GM12878 (cell line): Measurements from ENCODE around the gene NKX2-8. TPM values are rescaled to one million over a fixed set of nuclear protein-coding genes. Genes with fewer than 3 reads are reported as not detected.

ENCODE experiments used
- ATAC-seq: fragments of 200-7000 bp; cut with Tn5 transposase; 3 replicates; pipeline ENCODE4 v1.9.1; 2020; ENCODE audit warnings: mild to moderate bottlenecking, moderate library complexity
- BruUV-seq: library from RNA; stranded (reverse); fragments of 400-500 nt; replicated peaks from 2 replicates; lab custom pipeline; 2021; lab: Mats Ljungman, UMichigan
- CTCF ChIA-PET: fragments of 300-600 bp; sonication (Branson Sonifier 250); formaldehyde crosslinking; extraction: SDS; loops from one replicate; lab custom pipeline; 2021; ENCODE audit warnings: inconsistent platforms; lab: Yijun Ruan, JAX
- POLR2A ChIA-PET: fragments of 350-600 bp; formaldehyde crosslinking; extraction: SDS; loops from one replicate; lab custom pipeline; 2021; ENCODE audit warnings: inconsistent platforms; lab: Charles Lee
- RAD21 ChIA-PET: fragments of 300-600 bp; sonication (Branson Sonifier 250); formaldehyde crosslinking; loops from one replicate; lab custom pipeline; 2023; ENCODE audit warnings: antibody characterized with exemption; ENCODE audit not compliant: unreplicated experiment; lab: Charles Lee
- SMC1A ChIA-PET: fragments of 300-600 bp; sonication (Branson Sonifier 250); formaldehyde crosslinking; loops from one replicate; lab custom pipeline; 2023; ENCODE audit not compliant: unreplicated experiment, uncharacterized antibody; lab: Charles Lee
- DNase-seq: peaks from one replicate; pipeline ENCODE4 v3.0.0-alpha.2; 2011; ENCODE audit warnings: low read depth, low spot score
- FAIRE-seq: peaks from 3 replicates; lab custom pipeline; 2011; peaks lifted over from hg19 to GRCh38; lab: Jason Lieb, UNC
- H2AFZ ChIP-seq: 2 replicates; pipeline ENCODE4 v1.6.0; 2011; ENCODE audit warnings: low read depth, low read length, control low read depth; ENCODE audit not compliant: control insufficient read depth
- H3K27ac ChIP-seq: 2 replicates; pipeline ENCODE4 v1.5.1; 2011; ENCODE audit warnings: control low read depth; ENCODE audit not compliant: control insufficient read depth, insufficient read depth
- H3K27me3 ChIP-seq, 2 experiments: replicated peaks in 1 of 2; 2 replicates each; pipeline versions ENCODE4 v1.6.0 to v1.6.1; 2011; ENCODE audit warnings: low read length in 1 of 2; ENCODE audit not compliant: control insufficient read depth in 2 of 2, insufficient read depth in 2 of 2
- H3K36me3 ChIP-seq, 2 experiments: 2 replicates each; pipeline ENCODE4 v1.5.1; 2011; ENCODE audit warnings: low read length in 1 of 2; ENCODE audit not compliant: control insufficient read depth in 2 of 2, insufficient read depth in 2 of 2
- H3K4me1 ChIP-seq: 2 replicates; pipeline ENCODE4 v1.6.1; 2011; ENCODE audit warnings: mild to moderate bottlenecking, low read length, moderate library complexity, mixed read lengths; ENCODE audit not compliant: control insufficient read depth, insufficient read depth
- H3K4me2 ChIP-seq: 2 replicates; pipeline ENCODE4 v1.6.0; 2011; ENCODE audit warnings: control low read depth; ENCODE audit not compliant: control insufficient read depth, insufficient read depth
- H3K4me3 ChIP-seq: fragments of 200-600 bp; sonication (generic); 2 replicates; pipeline ENCODE4 v1.5.1; 2016
- H3K79me2 ChIP-seq: 2 replicates; pipeline ENCODE4 v1.6.0; 2011; ENCODE audit warnings: low read length; ENCODE audit not compliant: control insufficient read depth, insufficient read depth
- H3K9ac ChIP-seq: 2 replicates; pipeline ENCODE4 v1.8.0; 2011; ENCODE audit warnings: low read length, control low read depth, mixed read lengths; ENCODE audit not compliant: control insufficient read depth, insufficient read depth
- H3K9me3 ChIP-seq: replicated peaks from 3 replicates; pipeline ENCODE4 v1.5.1; 2011; ENCODE audit warnings: mild to moderate bottlenecking, low read length; ENCODE audit not compliant: control insufficient read depth, insufficient read depth
- H4K20me1 ChIP-seq: 2 replicates; pipeline ENCODE4 v1.6.0; 2011; ENCODE audit not compliant: control insufficient read depth, insufficient read depth
- CBX5 ChIP-seq: sonication (generic); IDR thresholded peaks from 2 replicates; pipeline ENCODE4 v1.6.1; 2016; ENCODE audit warnings: low read depth, moderate library complexity, mild to moderate bottlenecking, inconsistent platforms
- CEBPB ChIP-seq, 2 experiments: fragments of 150-350 bp in 1 of 2; IDR thresholded peaks; 2 replicates each; pipeline ENCODE4 v1.6.1; 2012 to 2014; ENCODE audit warnings: low read depth in 2 of 2, low read length in 2 of 2, borderline replicate concordance in 1 of 2, inconsistent platforms in 1 of 2
- EED ChIP-seq: sonication (generic); IDR thresholded peaks from 2 replicates; pipeline ENCODE4 v1.6.1; 2016; ENCODE audit warnings: antibody characterized with exemption, low read depth
- GABPA ChIP-seq: IDR thresholded peaks from 2 replicates; pipeline ENCODE4 v1.6.1; 2014; ENCODE audit warnings: antibody characterized with exemption, low read depth, mild to moderate bottlenecking, inconsistent platforms
- MXI1 ChIP-seq: fragments of 150-350 bp; IDR thresholded peaks from 2 replicates; pipeline ENCODE4 v1.6.1; 2011; ENCODE audit warnings: low read depth, mild to moderate bottlenecking, inconsistent platforms, low read length, improper control_type of control experiment
- NBN ChIP-seq: fragments of 450-650 bp; IDR thresholded peaks from 2 replicates; pipeline ENCODE4 v1.6.1; 2016
- PML ChIP-seq: IDR thresholded peaks from 2 replicates; pipeline ENCODE4 v1.6.1; 2012; ENCODE audit warnings: low read length, inconsistent platforms
- RB1 ChIP-seq: fragments of 450-650 bp; formaldehyde crosslinking; IDR thresholded peaks from 2 replicates; pipeline ENCODE4 v1.6.1; 2017; ENCODE audit warnings: mild to moderate bottlenecking, borderline replicate concordance
- RFX5 ChIP-seq: IDR thresholded peaks from 2 replicates; pipeline ENCODE4 v1.6.1; 2011; ENCODE audit warnings: low read depth, low read length, improper control_type of control experiment
- SMAD1 ChIP-seq: fragments of 450-650 bp; IDR thresholded peaks from 2 replicates; pipeline ENCODE4 v1.6.1; 2018; ENCODE audit warnings: mild to moderate bottlenecking, low read depth; ENCODE audit not compliant: partially characterized antibody
- SP1 ChIP-seq: IDR thresholded peaks from one replicate; pipeline ENCODE4 v1.6.1; 2011; ENCODE audit warnings: low read depth, low read length
- SPI1 ChIP-seq: IDR thresholded peaks from 2 replicates; pipeline ENCODE4 v1.6.1; 2011; ENCODE audit warnings: low read depth, mild to moderate bottlenecking, low read length, moderate library complexity, borderline replicate concordance; ENCODE audit not compliant: insufficient read depth
- SREBF2 ChIP-seq: IDR thresholded peaks from 2 replicates; pipeline ENCODE4 v1.6.1; 2012; ENCODE audit warnings: mild to moderate bottlenecking, low read length
- TARDBP ChIP-seq: IDR thresholded peaks from 2 replicates; pipeline ENCODE4 v1.6.1; 2016; ENCODE audit warnings: borderline replicate concordance
- WRNIP1 ChIP-seq: IDR thresholded peaks from 2 replicates; pipeline ENCODE4 v1.6.1; 2011; ENCODE audit warnings: low read depth, low read length, improper control_type of control experiment, borderline replicate concordance
- ZNF24 ChIP-seq: fragments of 450-650 bp; IDR thresholded peaks from 2 replicates; pipeline ENCODE4 v1.6.1; 2017; ENCODE audit warnings: antibody characterized with exemption, mild to moderate bottlenecking
- ZNF384 ChIP-seq: IDR thresholded peaks from 2 replicates; pipeline ENCODE4 v1.6.1; 2012; ENCODE audit warnings: low read depth, mild to moderate bottlenecking, low read length, improper control_type of control experiment, borderline replicate concordance
- WGBS: methylation state at CpG from one replicate; pipeline ENCODE4 v1.1.6; 2016; ENCODE audit warnings: low lambda C conversion rate; ENCODE audit not compliant: insufficient replicate concordance, insufficient coverage; ENCODE audit errors: missing lambda C conversion rate; 5-methylcytosine and 5-hydroxymethylcytosine counted together
- in situ Hi-C: fragments of 300-500 bp; cut with MboI; formaldehyde crosslinking; loops from 9 replicates; pipeline ENCODE4 v1.14.3; 2018; ENCODE audit warnings: mixed read lengths
- intact Hi-C: fragments of 100-400 bp; cut with micrococcal nuclease; formaldehyde crosslinking; loops from one replicate; pipeline ENCODE4 v1.14.2; 2022; ENCODE audit not compliant: unreplicated experiment
- polyA plus RNA-seq, 11 experiments: library from polyadenylated mRNA; depleted of rRNA in 4 of 11; unstranded in 6 of 11; stranded (reverse) in 5 of 11; fragments of >200 nt; fragmentation: Nextera tagmentation in 4 of 11; fragmentation: Illumina TruSeq in 1 of 11; extraction: Ambion mirVana in 4 of 11; extraction: Trizol in 1 of 11; gene quantifications; 1 replicate in 1 of 11; 2 replicates in 10 of 11; pipeline versions ENCODE4 v1.2.1 to v1.2.3, GENCODE V29; 2011 to 2016; ENCODE audit warnings: inconsistent platforms in 2 of 11, missing spikeins in 2 of 11, low read depth in 1 of 11
- total RNA-seq, 4 experiments: library from RNA; depleted of rRNA in 3 of 4; stranded (reverse); fragments of >200 nt in 3 of 4; fragmentation: Illumina TruSeq in 1 of 4; extraction: Trizol in 1 of 4; gene quantifications; 2 replicates each; pipeline versions ENCODE4 v1.2.1 to v1.2.3, GENCODE V29; 2013 to 2021

The NKX2-8 gene
- total and polyA plus RNA-seq, 10 of the 15 experiments (the other 5 are each of a cell fraction or from before 2014, with no cell fraction given) = not detected

DNA sequence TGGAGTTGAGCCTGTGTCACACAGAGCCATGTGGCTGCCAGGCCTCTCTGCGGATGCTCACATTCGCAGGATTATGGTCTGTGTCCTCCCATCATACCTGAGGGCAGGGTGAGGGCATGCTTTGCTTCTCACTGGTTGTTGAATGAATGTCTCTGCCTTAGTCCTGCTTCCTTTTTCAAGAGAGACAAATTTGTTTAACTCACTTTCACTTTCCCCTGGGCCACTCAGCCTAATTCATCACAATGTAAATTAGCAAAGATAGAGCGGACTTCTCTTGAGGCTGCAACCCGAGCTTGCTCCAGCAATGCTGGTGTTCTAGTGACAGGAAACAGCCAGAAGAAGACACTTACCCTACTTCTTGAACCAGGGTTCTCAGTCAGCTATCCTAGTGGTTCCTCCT, 43.7 kb upstream of the NKX2-8 start:
- Histone ChIP-seq H3K27me3 (no peaks in the 10 kb centered on the region), H3K9me3 (no peaks in the 10 kb centered on the region), H3K4me3 (no peak overlapping the region), H4K20me1 (no peaks in the 10 kb centered on the region), H2AFZ (no peak overlapping the region)
- 44% methylated on average over 4 of the region's 4 CpGs for WGBS
- no peak for FAIRE-seq
- TF ChIP-seq ZNF24 = no peak
- TF ChIP-seq CBX5 = no peak
- TF ChIP-seq WRNIP1 = no peak
- no peak for TF ChIP-seq ZNF384
- TF ChIP-seq GABPA = no peak
- TF ChIP-seq SP1 = no peak
- TF ChIP-seq SMAD1 = no peak
- TF ChIP-seq RB1 = no peak
- TF ChIP-seq TARDBP = no peak
- TF ChIP-seq CEBPB (IDR thresholded peaks at IDR 0.05; ENCODE audit: borderline replicate concordance in 1 of 2, low read depth in 2 of 2, low read length in 2 of 2) = no peak
- TF ChIP-seq RFX5 = no peak
- TF ChIP-seq EED = no peak
- no peak for TF ChIP-seq NBN
- TF ChIP-seq PML = no peak
- TF ChIP-seq SREBF2 = no peak
- TF ChIP-seq SPI1 = no peak
- no peak for TF ChIP-seq MXI1
- TF ChIP-seq, all 136 proteins: peak for 0
- intact Hi-C loops = no loop called here
- DNase-seq (no peak), ATAC-seq (no peak)
- ChIA-PET POLR2A (interaction anchor here (0.6 kb wide), 1 partner anchor 18 kb away, joined by 3 read pairs; no protein-coding TSS in a partner anchor), SMC1A (no interaction called here), RAD21 (no interaction called here), CTCF (no interaction called here)
- no peak overlapping the region for H3K4me2 ChIP-seq
- no peaks in the 10 kb centered on the region for H3K36me3 ChIP-seq
- no peaks in the 10 kb centered on the region for H3K79me2 ChIP-seq
- H3K9ac ChIP-seq = no peak overlapping the region
- no peaks in the 10 kb centered on the region for H3K4me1 ChIP-seq
- H3K27ac ChIP-seq = no peak overlapping the region
- in situ Hi-C loops = no loop called here
- BruUV-seq = no TSS peak
